HEK293T (cell line): Measurements from ENCODE around the gene TIAM1.

ENCODE experiments used
- CTCF ChIA-PET: fragments of 350-600 bp; formaldehyde crosslinking; extraction: SDS; loops from one replicate; lab custom pipeline; 2021; ENCODE audit warnings: antibody characterized with exemption, inconsistent platforms; lab: Yijun Ruan, JAX
- POLR2A ChIA-PET: fragments of 350-600 bp; formaldehyde crosslinking; extraction: SDS; loops from one replicate; lab custom pipeline; 2020; ENCODE audit warnings: antibody characterized with exemption, inconsistent platforms; lab: Yijun Ruan, JAX
- DNase-seq: peaks from one replicate; pipeline ENCODE4 v3.0.0; 2012; ENCODE audit warnings: mixed read lengths; ENCODE audit errors: extremely low spot score
- ARNT ChIP-seq: fragments of 450-650 bp; IDR thresholded peaks from 2 replicates; pipeline ENCODE4 v1.6.1; 2017; ENCODE audit warnings: mild to moderate bottlenecking
- BHLHE40 ChIP-seq: fragments of 450-650 bp; IDR thresholded peaks from 2 replicates; pipeline ENCODE4 v1.6.1; 2016; ENCODE audit warnings: mild to moderate bottlenecking, moderate library complexity, borderline replicate concordance
- CTBP1 ChIP-seq: fragments of 450-650 bp; IDR thresholded peaks from 2 replicates; pipeline ENCODE4 v1.6.1; 2016; ENCODE audit warnings: borderline replicate concordance
- ELF4 ChIP-seq: fragments of 450-650 bp; IDR thresholded peaks from 2 replicates; pipeline ENCODE4 v1.6.1; 2017; ENCODE audit warnings: antibody characterized with exemption
- FOXA1 ChIP-seq: fragments of 450-650 bp; IDR thresholded peaks from 2 replicates; pipeline ENCODE4 v1.6.1; 2016; ENCODE audit warnings: mild to moderate bottlenecking
- FOXK2 ChIP-seq: fragments of 450-650 bp; IDR thresholded peaks from 2 replicates; pipeline ENCODE4 v1.6.1; 2016; ENCODE audit warnings: mild to moderate bottlenecking
- FOXM1 ChIP-seq: fragments of 450-650 bp; IDR thresholded peaks from 2 replicates; pipeline ENCODE4 v1.6.1; 2017; ENCODE audit warnings: mild to moderate bottlenecking, borderline replicate concordance
- HDGF ChIP-seq: fragments of 450-650 bp; IDR thresholded peaks from 2 replicates; pipeline ENCODE4 v1.6.1; 2017; ENCODE audit warnings: antibody characterized with exemption, borderline replicate concordance
- L3MBTL2 ChIP-seq: fragments of 450-650 bp; conservative IDR thresholded peaks from 2 replicates; pipeline ENCODE4 v1.6.1; 2016; ENCODE audit warnings: mild to moderate bottlenecking
- LEF1 ChIP-seq: fragments of 450-650 bp; IDR thresholded peaks from 2 replicates; pipeline ENCODE4 v1.6.1; 2017; ENCODE audit warnings: mild to moderate bottlenecking, borderline replicate concordance
- NFRKB ChIP-seq: fragments of 450-650 bp; IDR thresholded peaks from 2 replicates; pipeline ENCODE4 v1.6.1; 2016; ENCODE audit warnings: mild to moderate bottlenecking, moderate library complexity
- PKNOX1 ChIP-seq: fragments of 450-650 bp; IDR thresholded peaks from 2 replicates; pipeline ENCODE4 v1.6.1; 2016
- SP1 ChIP-seq: fragments of 450-650 bp; IDR thresholded peaks from 2 replicates; pipeline ENCODE4 v1.6.1; 2017
- SUZ12 ChIP-seq: fragments of 450-650 bp; IDR thresholded peaks from 2 replicates; pipeline ENCODE4 v1.6.1; 2016; ENCODE audit warnings: mild to moderate bottlenecking
- TARDBP ChIP-seq: fragments of 450-650 bp; IDR thresholded peaks from 2 replicates; pipeline ENCODE4 v1.6.1; 2016
- ZNF384 ChIP-seq: fragments of 450-650 bp; IDR thresholded peaks from 2 replicates; pipeline ENCODE4 v1.6.1; 2016

The TIAM1 gene

DNA sequence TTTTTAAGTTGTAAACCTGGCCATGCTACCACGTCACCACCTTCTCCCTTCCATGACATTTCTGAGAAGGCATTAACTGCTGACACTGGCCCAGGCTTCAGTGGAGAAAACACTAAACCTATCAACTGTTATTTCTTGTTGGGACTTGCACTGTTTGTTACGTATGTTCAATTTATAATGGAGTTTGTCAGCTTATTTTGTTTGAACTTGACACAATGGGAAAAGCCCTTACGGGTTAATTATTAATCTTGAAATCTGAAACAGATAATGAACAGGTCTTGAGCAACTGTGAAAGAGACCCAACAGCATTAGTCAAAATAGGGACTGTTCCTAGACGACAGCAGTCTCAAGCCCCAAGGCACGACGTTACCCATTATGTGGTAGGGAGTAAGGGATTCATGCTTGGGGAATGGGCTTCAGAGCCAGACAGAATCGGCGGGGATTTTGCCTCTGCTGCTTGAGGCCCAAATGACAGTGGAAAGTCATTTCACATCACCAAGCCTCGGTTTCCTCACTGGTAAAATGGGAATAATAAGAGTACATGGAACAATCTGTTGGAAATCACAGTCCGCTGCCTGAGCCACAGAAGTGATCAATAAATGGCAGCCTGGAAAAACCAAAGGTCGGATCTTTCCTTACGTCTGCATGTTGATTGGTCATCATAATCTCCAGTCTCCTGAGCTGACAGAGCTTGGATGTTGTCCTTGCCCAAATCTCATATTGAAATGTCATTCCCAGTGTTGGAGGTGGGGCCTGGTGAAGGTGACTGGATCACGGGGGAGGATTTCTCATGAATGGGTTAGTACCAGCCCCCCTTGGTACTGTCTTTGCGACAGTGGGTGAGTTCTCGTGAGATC is 44.5 kb downstream of the TIAM1 start:
- ChIA-PET CTCF (interaction anchor here (0.8 kb wide), 1 partner anchor 158 kb away, joined by 3 read pairs; no protein-coding TSS in a partner anchor), POLR2A (no interaction called here)
- no peak for DNase-seq
- no peak for TF ChIP-seq CTBP1
- TF ChIP-seq HDGF, result no peak
- no peak for TF ChIP-seq BHLHE40
- TF ChIP-seq PKNOX1, result no peak
- TF ChIP-seq ELF4, result no peak
- TF ChIP-seq SUZ12, result no peak
- TF ChIP-seq TARDBP, result no peak
- no peak for TF ChIP-seq ARNT
- TF ChIP-seq SP1, result no peak
- no peak for TF ChIP-seq ZNF384
- TF ChIP-seq FOXM1, result no peak
- TF ChIP-seq FOXA1, result no peak
- TF ChIP-seq NFRKB, result no peak
- TF ChIP-seq FOXK2, result no peak
- TF ChIP-seq L3MBTL2, result no peak
- TF ChIP-seq LEF1, result no peak

DNA sequence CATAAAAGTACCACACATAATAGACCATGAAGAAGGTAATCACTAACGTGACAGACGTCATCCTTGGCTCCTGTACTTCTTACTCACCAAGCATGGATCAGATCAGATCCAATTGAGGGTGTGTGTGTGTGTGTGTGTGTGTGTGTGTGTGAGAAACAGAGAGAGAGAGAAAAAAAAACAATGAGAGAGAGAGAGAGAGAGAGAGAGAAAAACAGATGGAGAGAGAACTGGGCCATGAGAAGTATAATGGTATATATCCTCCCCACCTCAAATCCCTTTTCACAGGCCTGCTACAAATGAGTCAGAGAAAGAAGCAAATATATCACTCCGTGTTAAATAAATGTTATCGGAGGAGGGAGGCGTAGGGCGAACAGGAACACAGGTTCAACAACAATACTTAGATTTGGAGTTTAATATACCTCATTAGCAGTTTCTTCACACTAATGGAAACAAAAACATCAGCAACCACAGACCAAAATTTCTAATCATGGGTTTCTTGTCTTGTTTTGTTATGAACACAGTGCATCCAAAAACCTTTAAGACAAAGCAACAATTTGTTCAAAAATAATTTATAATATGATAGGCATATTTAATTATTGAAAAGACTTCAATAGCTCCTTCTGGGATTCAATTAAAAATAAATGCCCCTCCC is 45.3 kb downstream of the TIAM1 start:
- TF ChIP-seq BHLHE40, result no peak
- TF ChIP-seq L3MBTL2, result no peak
- ChIA-PET CTCF (no interaction called here), POLR2A (no interaction called here)
- DNase-seq, result no peak

- ChIA-PET POLR2A (no interaction called here), CTCF (no interaction called here)
- no peak for TF ChIP-seq SP1
- no peak for DNase-seq
These were observed 46.3 kb downstream of the TIAM1 start for GRCh38 chr21:31297806-31298205.

- no peak for TF ChIP-seq ARNT
- no peak for TF ChIP-seq BHLHE40
- no peak for TF ChIP-seq LEF1
- CTCF ChIA-PET, result no interaction called here
- POLR2A ChIA-PET, result no interaction called here
- no peak for DNase-seq
These were observed 48.4 kb downstream of the TIAM1 start for GRCh38 chr21:31295676-31296075.

DNA sequence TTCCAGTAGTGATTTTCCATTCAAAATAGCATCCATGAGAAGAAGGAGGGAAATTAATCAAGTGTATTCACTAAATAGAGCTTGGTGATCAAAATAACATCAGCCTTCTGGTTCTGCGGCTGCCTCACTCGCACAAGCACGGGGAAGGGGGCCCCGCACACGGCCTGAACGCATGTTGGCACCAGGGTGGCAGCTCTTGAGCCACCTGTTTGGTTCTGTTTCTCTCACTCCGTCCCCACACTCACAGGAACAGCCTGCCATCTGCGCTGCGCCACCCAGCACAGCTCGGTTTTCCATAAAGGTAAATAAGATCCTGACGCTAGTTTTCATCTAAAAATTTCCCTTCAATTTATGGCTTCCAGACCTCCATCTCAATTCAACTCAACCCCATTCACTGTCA is 49.4 kb downstream of the TIAM1 start:
- ChIA-PET CTCF (no interaction called here), POLR2A (no interaction called here)
- no peak for TF ChIP-seq FOXA1
- no peak for TF ChIP-seq PKNOX1
- TF ChIP-seq L3MBTL2, result no peak
- TF ChIP-seq HDGF, result no peak
- no peak for TF ChIP-seq FOXK2
- TF ChIP-seq BHLHE40, result no peak
- TF ChIP-seq NFRKB, result no peak
- no peak for TF ChIP-seq ARNT
- DNase-seq, result no peak

- CTCF ChIA-PET, result no interaction called here
- no peak for DNase-seq
- POLR2A ChIA-PET, result no interaction called here
- TF ChIP-seq LEF1 (no peak), NFRKB (no peak)
These were observed 50.1 kb downstream of the TIAM1 start for GRCh38 chr21:31293986-31294385.

DNA sequence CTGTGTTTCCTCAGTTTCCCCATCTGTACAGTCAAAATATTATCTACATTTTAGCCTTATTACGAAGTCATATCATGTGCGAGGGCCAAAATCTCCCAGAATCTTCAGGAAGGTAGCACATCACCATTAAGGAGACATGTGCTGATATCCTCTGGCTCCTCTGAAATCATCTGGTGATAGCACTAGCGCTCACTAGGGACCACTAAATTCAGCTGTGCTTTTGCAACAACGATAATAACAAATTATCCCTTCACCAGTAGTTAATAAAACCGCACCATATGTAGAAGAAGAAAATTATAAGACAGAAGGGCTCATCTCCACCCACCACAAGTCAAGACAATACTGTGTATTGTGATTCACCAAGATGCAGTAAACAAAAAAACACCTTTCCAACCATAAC is 53.3 kb downstream of the TIAM1 start:
- DNase-seq, result no peak
- ChIA-PET POLR2A (no interaction called here), CTCF (no interaction called here)
- no peak for TF ChIP-seq ELF4
- no peak for TF ChIP-seq SP1
- no peak for TF ChIP-seq PKNOX1
- no peak for TF ChIP-seq CTBP1
- TF ChIP-seq FOXK2, result no peak
- TF ChIP-seq FOXM1, result no peak
- TF ChIP-seq L3MBTL2, result no peak
- TF ChIP-seq FOXA1, result no peak
- TF ChIP-seq ARNT, result no peak
- TF ChIP-seq BHLHE40, result no peak
- TF ChIP-seq SUZ12, result no peak
- no peak for TF ChIP-seq NFRKB
- TF ChIP-seq LEF1, result no peak
- no peak for TF ChIP-seq ZNF384
- no peak for TF ChIP-seq TARDBP
